Measurements from ENCODE around the gene SLC3A2.
"Not testable (repeated sequence)": the region's sequence is repeated elsewhere in the genome, so short reads cannot be mapped to it uniquely, and the experiment has no call there.

The SLC3A2 gene

DNA sequence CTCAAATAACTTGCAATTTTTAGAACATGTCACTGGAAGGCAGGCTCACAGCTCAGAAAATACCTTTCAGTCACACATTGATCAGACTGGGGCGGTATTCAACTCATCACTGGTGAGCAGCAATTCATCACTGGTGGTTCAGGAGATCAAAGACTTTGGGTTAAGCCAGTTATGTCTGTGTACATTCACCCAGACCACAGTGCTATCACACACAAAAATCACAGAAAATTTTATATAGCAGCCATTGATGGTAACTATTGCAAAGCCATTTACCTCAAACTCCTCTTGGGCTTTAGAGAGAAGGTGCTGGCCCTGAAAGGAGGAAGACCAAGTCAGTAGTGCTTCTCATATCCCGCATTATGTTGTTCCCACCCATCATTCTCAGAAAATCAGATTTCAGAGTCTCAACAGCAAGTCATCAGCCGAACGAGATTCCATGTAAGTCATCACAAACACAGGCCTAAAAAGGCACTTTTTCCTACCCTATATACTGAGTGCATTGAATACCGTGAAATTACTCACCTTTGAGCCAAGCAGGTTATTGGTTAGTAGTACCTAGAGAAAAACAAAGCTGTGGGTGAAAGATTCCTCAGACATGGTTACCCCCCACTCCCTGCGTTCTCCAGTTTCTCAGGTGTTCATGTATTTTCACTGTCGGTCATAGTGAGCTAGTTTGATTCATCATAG is 27.3 kb upstream of the SLC3A2 start:
- no peak for DNase-seq

DNA sequence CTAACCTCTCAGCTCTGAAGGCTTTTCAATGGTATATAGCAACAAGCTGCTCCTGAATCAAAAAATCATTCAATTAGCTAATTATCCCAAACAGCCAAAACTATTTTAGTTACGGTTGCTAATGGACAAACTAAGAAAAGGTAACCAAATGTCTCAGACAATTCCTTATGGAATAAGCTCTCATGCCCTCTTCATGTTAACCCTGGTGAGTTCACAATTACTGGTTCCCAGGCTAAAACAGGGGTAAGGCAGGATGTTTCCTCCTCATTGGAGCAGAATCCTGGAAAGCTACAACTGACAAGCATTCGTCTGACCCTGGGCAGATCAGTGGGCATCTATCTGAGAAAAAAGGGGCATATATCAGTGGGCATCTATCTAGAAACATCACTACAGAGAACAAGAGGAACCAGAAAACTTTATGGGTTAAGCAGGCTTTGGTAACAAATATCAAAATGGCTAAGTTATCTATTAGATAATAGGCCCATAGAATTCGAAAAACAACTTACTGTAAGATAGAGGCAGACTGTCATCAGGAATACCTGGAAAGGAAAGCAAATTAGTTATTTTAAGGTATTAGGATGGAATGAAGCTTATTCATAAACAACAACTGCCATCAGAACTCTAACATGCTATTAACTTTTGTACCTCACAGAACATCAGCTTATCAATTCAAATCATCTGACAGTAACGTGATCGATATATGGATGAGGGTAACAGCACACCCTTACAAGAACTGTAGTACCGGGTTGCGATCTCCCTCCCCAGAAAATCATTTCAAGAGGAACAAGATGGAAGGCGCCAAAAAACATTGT is 26.5 kb upstream of the SLC3A2 start:
- DNase-seq: no peak

DNA sequence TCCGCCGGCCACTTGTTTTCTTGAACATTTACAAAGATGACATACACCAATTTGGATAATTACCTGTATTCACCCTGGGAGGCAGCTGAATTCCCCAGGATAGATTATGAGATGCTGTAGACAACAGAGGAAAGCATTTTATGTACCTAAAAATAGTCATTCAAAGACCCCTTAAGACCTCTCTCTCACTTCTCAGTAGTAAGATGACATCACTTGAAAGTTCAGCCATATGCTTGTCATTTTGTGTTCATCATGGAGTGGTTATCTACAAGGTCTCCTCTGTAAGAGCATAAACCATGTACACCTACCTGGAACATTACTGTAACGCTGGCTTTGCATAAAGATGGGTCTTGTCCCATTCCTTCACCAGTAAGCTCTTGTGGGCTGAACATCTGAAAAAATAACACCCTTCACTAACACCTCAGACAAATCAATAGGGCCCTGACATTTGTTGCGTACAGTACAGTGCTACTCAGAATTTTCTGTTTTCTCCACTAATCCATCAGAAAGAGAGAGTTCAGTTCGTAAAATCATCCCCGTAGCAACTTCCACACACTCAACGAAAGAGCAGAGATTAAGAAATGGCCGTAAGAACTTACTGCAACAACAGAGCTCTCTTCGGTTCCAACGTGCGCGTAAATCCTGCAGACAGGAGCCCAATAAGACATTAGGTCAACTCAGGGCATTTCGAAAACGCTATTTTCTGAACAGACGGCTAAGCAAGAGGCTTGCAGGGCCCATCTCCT is 25.7 kb upstream of the SLC3A2 start:
- no peak for DNase-seq

DNA sequence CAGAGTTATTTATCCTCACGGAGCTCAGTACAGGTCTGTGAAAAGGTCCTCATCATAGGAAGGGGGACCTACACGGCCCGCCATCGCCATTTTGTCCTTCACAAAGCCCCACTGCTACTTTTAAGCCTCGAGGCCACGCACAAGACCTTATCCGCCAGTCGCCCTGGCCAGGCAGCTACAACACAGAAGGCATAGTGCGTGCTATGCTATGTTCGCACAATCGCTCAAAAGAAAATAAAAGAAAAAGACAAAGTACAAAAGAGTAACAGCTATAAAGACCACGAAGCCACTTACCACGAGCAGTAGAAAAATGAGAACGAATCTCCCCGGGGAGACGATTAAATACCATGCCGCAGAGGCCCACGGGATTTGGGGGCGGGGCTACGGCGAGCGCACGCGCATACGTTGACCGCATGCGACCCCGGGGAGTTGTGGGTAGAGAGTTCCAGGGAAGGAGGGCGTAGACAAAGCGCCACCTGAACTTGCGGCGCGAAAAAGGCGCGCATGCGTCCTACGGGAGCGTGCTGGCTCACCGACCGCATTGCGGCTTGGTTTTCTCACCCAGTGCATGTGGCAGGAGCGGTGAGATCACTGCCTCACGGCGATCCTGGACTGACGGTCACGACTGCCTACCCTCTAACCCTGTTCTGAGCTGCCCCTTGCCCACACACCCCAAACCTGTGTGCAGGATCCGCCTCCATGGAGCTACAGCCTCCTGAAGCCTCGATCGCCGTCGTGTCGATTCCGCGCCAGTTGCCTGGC is 24.9 kb upstream of the SLC3A2 start:
- DNase-seq: peak; percentile 98

DNA sequence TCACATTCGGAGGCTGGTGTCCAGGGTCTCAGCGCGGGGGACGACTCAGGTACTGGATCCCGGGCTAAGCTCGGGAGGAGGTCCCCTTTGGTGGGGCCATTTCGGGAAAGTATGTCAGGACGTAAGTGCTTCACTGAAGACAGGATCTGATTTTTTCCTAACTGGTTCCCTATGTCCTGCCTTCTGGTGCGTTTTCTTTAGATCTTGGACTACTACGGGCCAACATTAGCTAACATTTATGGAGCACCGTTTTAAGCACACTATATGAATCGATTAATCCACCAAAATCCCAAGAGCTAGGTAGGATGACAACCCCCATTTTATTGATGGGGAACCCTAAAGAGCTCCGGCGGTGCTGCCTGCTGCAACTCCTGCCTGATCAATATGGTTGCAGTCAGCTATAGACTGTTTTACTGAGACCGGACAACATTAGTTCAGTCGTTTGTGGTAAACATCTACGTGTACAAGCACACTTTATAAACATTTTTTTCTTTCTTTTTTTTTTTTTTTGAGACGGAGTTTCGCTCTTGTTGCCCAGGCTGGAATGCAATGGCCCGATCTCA is 24.3 kb upstream of the SLC3A2 start:
- DNase-seq: no peak

DNA sequence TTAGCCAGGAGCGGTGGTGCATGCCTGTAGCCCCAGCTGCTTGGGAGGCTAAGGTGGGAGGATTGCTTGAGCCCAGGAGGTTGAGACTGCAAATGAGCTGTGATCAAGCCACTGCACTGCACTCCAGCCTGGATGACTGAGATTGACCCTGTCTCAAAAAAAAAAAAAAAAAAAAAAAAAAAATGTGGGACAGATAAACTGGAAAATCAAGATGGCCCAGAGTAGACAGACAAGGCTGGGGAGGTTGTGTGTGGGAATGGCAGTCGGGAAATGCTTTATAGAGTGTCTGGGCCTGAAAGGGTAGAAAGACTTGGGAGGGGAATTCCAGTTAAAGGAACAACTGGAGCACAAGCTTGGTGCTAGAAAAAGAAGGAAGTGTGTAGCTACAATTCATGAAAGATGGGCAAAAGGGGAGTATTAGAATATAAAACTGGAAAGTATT is 23.1 kb upstream of the SLC3A2 start:
- no peak for DNase-seq

DNA sequence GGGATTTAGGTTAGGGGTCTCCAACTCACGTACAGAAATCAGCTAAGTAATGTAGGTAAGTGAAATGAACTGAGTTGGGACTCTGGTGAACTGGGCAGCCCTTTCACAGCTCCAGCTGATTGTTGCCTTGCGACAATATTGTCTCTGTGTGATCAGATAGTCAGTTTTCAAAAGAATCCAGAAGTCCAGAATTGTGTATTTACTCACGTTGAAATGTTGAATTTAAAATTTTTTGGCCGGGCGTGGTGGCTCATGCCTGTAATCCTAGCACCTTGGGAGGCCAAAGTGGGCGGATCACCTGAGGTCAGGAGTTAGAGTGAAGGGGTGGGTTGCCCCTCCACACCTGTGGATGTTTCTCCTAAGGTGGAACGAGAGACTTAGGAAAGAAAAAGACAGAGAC is 22.5 kb upstream of the SLC3A2 start:
- no peak for DNase-seq

DNA sequence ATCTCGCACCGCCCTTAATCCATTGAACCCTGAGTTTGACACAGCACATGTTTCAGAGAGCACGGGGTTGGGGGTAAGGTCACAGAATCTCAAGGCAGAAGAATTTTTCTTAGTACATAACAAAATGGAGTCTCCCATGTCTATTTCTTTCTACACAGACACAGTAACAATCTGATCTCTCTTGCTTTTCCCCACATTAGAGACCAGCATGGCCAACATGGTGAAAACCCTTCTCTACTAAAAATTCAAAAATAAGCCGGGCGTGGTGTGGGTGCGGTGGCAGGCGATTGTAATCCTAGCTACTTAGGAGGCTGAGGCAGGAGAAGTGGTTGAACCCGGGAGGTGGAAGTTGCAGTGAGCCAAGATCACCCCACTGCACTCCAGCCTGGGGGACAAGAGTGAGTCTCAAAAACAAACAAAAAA is 21.4 kb upstream of the SLC3A2 start:
- not testable (repeated sequence) for DNase-seq

DNA sequence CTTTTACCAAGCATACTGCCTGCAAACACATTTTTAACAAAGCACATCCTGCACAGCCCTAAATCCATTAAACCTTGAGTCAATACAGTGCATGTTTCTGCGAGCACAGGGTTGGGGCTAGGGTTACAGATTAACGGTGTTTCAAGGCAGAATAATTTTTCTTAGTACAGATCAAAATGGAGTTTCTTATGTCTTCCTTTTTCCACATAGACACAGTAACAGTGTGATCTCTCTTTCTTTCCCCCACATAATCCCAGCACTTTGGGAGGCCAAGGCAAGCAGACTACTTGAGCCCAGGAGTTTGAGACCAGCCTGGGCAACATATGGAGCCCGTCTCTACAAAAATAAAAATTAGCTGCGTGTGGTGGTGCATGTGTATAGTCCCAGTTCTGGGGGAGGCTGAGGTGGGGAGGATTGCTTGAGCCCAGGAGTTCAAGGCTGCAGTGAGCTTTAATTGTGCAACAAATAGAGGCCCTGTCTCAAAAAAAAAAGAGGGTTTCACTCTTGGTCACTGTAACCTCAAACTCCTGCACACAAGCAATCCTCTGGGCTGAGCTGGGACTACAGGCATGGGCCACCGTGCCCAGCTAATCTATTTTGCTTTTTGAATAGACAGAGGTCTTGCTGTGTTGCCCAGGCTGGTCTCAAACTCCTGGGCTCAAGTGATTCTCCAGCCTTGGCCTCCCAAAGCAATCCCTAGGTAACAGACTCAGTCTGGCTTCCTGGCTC is 19.7 kb upstream of the SLC3A2 start:
- no peak for DNase-seq

DNA sequence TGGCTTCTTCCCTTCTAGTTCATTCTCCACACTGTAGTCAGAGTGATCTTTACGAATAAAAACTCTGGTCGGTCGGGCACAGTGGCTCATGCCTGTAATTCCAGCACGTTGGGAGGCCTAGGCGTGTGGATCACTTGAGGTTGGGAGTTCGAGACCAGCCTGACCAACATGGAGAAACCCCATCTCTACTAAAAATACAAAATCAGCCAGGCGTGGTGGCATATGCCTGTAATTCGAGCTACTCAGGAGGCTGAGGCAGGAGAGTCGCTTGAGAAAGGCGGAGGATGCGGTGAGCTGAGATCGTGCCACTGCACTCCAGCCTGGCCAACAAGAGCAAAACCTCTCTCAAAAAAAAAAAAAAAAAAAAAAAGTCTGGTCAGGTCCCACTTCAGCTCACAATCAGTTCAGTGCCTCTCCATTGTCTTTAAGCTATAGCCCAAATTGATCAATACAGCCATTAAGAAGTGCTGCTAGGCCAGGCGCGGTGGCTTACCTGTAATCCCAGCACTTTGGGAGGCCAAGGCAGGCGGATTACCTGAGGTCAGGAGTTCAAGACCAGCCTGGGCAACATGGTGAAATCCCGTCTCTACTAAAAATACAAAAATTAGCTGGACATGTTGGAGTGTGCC is 19.0 kb upstream of the SLC3A2 start:
- not testable (repeated sequence) for DNase-seq

DNA sequence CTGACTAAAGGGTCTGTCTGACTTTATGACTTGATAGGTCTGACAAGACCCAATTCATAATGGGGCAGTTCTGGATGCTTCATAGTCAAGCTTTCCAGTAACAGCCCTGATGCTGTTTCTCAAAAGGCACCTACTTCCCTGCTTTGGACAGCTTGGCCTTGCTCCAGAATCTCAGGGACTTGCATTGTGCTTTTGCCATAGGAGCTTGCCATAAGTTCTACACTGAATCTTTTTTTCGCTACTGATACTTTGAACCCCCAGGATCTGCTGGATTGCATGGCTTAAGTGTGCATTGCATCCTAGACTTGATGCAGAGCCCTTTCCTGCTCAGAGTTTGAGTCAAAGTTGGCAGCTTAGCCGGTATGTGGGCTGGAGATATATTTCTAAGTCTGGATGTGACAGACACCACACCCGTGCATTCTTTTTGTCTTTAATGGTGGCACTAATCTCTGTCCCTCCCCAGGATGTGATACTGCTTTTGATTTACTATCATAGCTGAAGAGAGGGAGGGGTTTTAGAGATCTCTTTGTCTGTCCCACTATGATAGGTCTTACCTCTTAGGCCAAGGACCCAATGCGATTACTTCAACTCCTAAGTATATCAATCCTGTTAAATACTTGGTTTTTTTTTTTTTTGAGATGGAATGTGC is 16.9 kb upstream of the SLC3A2 start:
- no peak for DNase-seq

DNA sequence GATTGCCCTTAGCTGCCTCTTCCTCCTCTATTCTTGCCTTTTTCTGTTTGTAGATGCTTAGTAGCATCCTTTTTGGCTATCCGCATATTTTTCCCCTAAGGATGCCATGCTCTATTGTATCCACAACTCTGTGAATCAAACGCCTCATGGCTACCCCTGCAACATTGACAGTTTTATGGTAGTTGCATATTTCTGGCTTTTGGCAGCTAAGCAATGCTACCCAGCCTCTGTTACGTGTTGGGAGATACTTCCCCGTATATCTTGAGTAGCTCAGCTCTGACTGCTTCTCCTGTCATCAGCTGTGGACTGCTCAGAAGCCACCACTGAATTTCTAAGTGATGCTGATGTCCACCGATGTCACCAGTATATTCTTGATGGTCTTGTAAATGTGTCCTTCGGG is 15.1 kb upstream of the SLC3A2 start:
- no peak for DNase-seq

DNA sequence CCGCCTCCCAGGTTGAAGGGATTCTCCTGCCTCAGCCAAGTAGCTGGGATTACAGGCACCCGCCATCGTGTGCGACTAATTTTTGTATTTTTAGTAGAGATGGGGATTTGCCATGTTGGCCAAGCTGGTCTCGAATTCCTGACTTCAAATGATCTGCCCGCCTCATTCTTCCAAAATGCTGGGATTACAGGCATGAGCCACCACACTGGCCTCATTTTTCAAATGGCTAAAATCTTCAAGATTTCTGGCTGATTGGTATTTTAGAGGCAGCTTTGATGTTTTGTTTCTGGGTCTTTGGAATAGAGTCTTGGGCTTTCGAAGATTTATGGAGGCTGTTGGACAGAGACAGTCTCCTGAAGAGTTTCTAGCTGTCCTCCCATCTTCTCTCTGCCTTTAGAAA is 5.8 kb upstream of the SLC3A2 start:
- DNase-seq: no peak

DNA sequence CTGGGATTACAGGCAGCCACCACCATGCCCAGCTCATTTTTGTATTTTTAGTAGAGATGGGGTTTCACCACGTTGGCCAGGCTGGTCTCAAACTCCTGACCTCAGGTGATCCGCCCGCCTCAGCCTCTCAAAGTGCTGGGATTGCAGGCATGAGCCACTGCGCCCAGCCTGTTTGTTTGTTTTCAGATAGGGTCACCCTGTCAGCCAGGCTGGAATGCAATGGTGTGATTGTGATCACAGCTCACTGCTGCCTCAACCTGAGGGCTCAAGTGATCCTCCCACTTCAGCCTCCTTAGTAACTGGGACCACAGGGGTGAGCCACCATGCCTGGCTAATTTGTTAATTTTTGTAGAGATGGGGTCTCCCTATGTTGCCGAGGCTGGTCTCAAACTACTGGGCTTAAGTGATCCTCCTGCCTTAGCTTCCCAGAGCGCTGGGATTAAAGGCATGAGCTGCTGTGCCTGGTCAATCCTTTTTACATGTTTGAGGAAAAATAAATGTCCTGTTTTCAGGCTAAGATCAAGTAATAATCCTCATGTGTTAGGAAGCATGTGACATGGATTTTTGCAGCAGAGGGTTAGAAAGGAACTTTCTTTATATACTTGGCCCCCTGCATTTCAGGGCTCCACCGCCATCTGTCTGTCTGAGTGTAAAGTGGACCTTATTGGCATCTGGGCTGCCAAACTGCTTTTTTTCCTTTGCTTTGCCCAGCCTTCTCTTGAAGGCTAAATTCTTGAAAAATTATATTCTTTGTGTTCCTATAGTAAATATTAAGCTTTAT is 4.8 kb upstream of the SLC3A2 start:
- no peak for DNase-seq

DNA sequence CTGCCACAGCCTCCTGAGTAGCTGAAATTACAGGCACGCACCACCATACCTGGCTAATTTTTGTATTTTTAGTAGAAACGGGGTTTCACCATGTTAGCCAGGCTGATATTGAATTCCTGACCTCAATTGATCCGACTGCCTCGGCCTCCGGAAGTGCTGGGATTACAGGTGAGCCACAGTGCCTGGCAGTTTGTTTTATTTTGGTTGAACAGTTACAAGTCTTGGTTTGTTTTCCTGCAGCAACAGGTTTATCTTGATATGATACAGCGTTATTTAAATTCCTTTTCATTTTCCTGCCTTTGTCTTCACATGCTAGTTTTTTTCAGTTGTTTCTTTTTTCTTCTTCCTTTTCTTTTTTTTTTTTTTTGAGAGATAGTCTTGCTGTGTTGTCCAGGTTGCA is 4.0 kb upstream of the SLC3A2 start:
- no peak for DNase-seq

DNA sequence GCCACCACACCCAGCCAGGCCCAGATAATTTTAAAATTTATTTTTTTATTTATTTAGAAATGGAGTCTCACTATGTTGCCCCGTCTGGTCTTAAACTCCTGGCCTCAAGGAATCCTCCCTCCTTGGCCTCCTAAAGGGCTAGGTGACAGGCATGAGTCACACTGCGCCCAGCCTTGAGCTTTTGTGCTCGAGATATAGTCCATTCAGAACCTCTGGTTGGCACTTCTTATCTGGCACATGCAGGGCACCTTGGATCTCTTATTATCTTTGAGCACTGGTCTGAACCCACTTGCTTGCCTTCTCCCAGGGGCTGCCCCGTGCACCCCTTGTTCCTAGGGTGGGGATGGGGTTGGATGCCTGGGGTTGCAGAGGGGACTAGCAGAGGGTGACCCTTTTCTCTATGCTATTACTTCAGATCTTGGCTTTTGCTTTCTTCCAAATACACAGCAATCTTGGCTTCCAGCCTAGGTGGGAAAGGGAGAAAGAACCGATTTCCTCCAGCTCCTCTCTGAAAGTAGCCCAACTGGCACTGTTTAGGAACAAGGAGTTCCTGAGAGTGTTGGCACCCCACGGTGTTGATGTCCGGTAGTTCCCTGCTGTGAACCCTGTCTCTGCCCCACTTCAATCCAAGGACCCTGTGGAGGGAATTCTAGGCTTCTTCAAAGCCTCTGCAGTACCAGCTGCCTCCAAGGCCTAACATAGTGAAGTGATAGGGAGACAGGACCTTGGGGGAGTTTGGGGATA is 1.3 kb upstream of the SLC3A2 start:
- no peak for DNase-seq

DNA sequence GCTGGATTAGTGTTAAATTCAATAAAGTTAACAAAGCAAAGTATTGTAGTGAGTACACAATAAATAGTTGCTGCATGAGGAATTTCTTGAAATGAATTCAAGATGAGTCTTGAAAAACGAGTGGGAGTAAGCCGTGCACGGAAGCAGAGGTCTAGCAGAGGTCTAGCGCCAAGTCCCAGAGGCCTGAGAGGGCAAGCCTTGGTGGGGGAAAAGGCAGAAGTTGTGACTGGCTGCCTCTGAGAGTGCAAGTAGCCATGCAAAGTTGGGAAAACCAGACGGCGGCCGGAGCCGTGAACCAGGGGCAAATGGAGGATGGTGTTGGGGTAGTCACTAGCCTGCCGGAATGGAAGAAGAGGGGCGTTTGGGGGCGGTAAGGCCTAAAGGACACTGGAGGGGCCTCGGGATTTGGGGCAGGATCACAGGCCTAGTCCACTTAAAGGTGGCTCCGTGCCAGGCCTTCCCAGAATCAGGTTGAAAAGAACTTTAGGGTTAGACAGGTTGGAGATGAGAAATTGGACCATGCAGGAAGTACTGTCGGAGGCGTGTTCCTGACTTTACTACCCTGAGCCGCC is 379 bp upstream of the SLC3A2 start:
- DNase-seq: no peak

DNA sequence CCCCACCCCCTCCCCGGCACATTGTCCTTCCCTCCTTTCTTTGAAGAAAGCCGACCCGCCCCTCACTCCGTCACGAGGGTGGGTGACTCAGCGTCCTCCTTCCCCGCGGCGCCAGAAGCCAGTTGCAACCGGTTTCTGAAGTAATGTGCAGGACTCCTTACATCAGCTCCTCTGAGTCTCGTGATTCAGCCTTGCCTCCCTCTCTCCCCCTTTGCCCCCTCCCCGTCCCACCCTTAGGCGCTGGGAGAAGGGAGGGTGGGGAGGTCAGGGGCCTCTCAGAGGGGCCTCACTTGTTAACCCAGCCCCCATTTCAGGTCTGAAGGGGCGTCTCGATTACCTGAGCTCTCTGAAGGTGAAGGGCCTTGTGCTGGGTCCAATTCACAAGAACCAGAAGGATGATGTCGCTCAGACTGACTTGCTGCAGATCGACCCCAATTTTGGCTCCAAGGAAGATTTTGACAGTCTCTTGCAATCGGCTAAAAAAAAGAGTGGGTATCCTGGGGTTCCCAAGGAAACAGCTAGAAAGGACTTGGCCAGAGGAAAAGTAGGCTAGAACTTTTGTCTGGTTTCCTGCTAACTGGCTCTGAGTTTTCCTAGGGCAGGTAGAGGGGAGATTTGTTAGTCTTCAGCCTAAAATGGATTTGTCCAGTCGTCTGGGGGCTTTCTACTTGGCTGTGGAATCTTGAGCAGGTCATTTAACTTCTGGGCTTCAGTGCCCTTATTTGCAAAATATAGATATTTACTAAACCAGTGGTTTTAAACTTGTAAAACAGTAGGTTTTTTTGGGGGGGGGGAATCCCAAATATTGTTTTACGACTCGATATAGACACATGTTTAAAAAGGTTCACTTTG is 1.1 kb downstream of the SLC3A2 start:
- no peak for DNase-seq
